Liver (tissue), 3 donors: ENCODE data around the gene GRM3.

ENCODE experiments used
- ATF3 ChIP-seq: IDR thresholded peaks from 2 replicates; pipeline ENCODE4 v1.6.1; 2016; ENCODE audit warnings: antibody characterized with exemption
- CTCF ChIP-seq: fragments of 150-350 bp; IDR thresholded peaks from 2 replicates; pipeline ENCODE4 v1.5.1; 2017; ENCODE audit warnings: improper control_type of control experiment, low read depth, low read length; ENCODE audit not compliant: missing input control
- FOXA1 ChIP-seq: IDR thresholded peaks from 2 replicates; pipeline ENCODE4 v1.6.1; 2016; ENCODE audit warnings: antibody characterized with exemption
- FOXA2 ChIP-seq: IDR thresholded peaks from 2 replicates; pipeline ENCODE4 v1.6.1; 2016; ENCODE audit warnings: antibody characterized with exemption
- GABPA ChIP-seq, 2 donors: IDR thresholded peaks in 1 of 2; conservative IDR thresholded peaks in 1 of 2; 2 replicates each; pipeline ENCODE4 v1.6.1; 2016; ENCODE audit warnings: antibody characterized with exemption in 2 of 2, mild to moderate bottlenecking in 1 of 2, moderate library complexity in 1 of 2
- JUND ChIP-seq, 2 donors: IDR thresholded peaks; 2 replicates each; pipeline ENCODE4 v1.6.1; 2016; ENCODE audit warnings: antibody characterized with exemption in 2 of 2
- MAX ChIP-seq: IDR thresholded peaks from 2 replicates; pipeline ENCODE4 v1.6.1; 2016; ENCODE audit warnings: antibody characterized with exemption
- RAD21 ChIP-seq, 2 donors: IDR thresholded peaks; 2 replicates each; pipeline ENCODE4 v1.6.1; 2016; ENCODE audit warnings: antibody characterized with exemption in 2 of 2, mild to moderate bottlenecking in 2 of 2
- REST ChIP-seq: IDR thresholded peaks from 2 replicates; pipeline ENCODE4 v1.6.1; 2016; ENCODE audit warnings: antibody characterized with exemption, mild to moderate bottlenecking
- SP1 ChIP-seq: IDR thresholded peaks from 2 replicates; pipeline ENCODE4 v1.6.1; 2018; ENCODE audit warnings: antibody characterized with exemption, mild to moderate bottlenecking
- TAF1 ChIP-seq: conservative IDR thresholded peaks from 2 replicates; pipeline ENCODE4 v1.6.1; 2016; ENCODE audit warnings: antibody characterized with exemption, mild to moderate bottlenecking
- TF ChIP-seq, protein P1 (sequence below): IDR thresholded peaks from 2 replicates; pipeline ENCODE4 v1.6.1; 2016; ENCODE audit warnings: antibody characterized with exemption
- donor health status: healthy.
- donor health status: healthy.

DNA sequence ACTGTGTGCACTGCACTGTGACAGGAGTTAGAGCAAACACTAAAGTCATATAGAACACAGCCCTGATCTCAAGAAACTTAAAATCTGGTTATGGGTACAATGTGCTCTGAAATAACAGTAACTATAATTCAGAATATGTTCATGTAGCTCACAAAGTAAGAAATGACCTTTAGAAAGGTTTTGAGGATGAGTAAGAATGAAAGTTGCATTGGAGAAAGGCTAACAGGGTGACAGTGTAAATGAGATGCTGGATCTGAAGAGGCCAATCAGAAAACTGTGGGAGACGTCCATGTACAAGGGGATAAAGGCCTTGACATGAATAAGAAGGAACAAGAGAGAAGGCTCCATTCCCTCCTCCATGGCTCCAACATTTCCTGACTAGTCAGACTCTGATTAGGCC, 124.7 kb downstream of the GRM3 start:
- TF ChIP-seq CTCF (no peak), JUND (IDR thresholded peaks at IDR 0.05) (no peak), TAF1 (no peak), ATF3 (no peak), FOXA2 (no peak), REST (no peak), GABPA (IDR thresholded peaks at IDR 0.05 in 1 of 2, conservative IDR thresholded peaks at IDR 0.05 in 1 of 2) (no peak), SP1 (no peak), MAX (no peak), FOXA1 (no peak), RAD21 (IDR thresholded peaks at IDR 0.05) (no peak)
- TF ChIP-seq, protein P1, sequence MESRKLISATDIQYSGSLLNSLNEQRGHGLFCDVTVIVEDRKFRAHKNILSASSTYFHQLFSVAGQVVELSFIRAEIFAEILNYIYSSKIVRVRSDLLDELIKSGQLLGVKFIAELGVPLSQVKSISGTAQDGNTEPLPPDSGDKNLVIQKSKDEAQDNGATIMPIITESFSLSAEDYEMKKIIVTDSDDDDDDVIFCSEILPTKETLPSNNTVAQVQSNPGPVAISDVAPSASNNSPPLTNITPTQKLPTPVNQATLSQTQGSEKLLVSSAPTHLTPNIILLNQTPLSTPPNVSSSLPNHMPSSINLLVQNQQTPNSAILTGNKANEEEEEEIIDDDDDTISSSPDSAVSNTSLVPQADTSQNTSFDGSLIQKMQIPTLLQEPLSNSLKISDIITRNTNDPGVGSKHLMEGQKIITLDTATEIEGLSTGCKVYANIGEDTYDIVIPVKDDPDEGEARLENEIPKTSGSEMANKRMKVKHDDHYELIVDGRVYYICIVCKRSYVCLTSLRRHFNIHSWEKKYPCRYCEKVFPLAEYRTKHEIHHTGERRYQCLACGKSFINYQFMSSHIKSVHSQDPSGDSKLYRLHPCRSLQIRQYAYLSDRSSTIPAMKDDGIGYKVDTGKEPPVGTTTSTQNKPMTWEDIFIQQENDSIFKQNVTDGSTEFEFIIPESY: no peak
